Measurements from ENCODE around the gene CD74.

DNA sequence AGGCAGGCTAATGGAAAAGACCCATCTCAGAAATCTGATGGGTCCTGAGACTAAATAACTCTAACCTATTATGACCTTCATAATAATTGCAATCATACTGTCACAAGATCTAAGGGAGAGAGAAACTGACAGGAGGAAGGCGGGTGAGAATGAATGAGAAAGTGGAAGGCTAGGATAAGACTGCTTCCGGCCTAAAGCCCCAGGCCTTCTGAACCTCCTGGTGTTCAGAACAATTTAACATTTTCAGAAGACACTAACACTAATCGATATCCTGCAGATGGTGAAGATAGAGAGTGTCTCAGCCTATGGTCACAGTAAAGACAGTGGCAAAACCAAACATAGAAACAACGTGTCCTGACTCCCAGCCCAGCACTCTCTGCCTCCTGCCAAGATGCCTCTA lies 35.6 kb upstream of the CD74 start:
- TF ChIP-seq, protein P1, sequence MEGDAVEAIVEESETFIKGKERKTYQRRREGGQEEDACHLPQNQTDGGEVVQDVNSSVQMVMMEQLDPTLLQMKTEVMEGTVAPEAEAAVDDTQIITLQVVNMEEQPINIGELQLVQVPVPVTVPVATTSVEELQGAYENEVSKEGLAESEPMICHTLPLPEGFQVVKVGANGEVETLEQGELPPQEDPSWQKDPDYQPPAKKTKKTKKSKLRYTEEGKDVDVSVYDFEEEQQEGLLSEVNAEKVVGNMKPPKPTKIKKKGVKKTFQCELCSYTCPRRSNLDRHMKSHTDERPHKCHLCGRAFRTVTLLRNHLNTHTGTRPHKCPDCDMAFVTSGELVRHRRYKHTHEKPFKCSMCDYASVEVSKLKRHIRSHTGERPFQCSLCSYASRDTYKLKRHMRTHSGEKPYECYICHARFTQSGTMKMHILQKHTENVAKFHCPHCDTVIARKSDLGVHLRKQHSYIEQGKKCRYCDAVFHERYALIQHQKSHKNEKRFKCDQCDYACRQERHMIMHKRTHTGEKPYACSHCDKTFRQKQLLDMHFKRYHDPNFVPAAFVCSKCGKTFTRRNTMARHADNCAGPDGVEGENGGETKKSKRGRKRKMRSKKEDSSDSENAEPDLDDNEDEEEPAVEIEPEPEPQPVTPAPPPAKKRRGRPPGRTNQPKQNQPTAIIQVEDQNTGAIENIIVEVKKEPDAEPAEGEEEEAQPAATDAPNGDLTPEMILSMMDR (conservative IDR thresholded peaks at IDR 0.05 in 1 of 2, IDR thresholded peaks at IDR 0.05 in 1 of 2; ENCODE audit: extremely low read depth in 1 of 2, insufficient read depth in 1 of 2, low read depth in 1 of 2, low read length in 2 of 2), result no peak
- no peak for TF ChIP-seq EZH2 (IDR thresholded peaks at IDR 0.05; ENCODE audit: borderline replicate concordance, low read length)
